A549 (cell line): Measurements from ENCODE around the gene RSPH4A. TPM values are rescaled to one million over a fixed set of nuclear protein-coding genes. Genes with fewer than 3 reads are reported as not detected.

Experiments
- ATAC-seq, 2 experiments: fragments of 200-7000 bp in 1 of 2; fragments of >200 bp in 1 of 2; cut with Nextera tagmentation in 1 of 2; cut with Tn5 transposase in 1 of 2; 3 replicates each; pipeline versions ENCODE4 v1.8.0 to v1.9.1; 2018 to 2020; ENCODE audit warnings: mild to moderate bottlenecking in 1 of 2, moderate library complexity in 1 of 2
- CTCF ChIA-PET: fragments of 300-600 bp; sonication (Branson Sonifier 250); formaldehyde crosslinking; extraction: SDS; loops from one replicate; lab custom pipeline; 2021; ENCODE audit warnings: antibody characterized with exemption, inconsistent platforms; lab: Yijun Ruan, JAX
- POLR2A ChIA-PET: fragments of 350-600 bp; formaldehyde crosslinking; extraction: SDS; loops from one replicate; lab custom pipeline; 2021; ENCODE audit warnings: antibody characterized with exemption, inconsistent platforms; lab: Yijun Ruan, JAX
- DNase-seq, 2 experiments: peaks; one replicate each; pipeline versions ENCODE4 v3.0.0 to v3.0.0-alpha.2; 2011 to 2016; ENCODE audit warnings: low read depth in 1 of 2, low spot score in 1 of 2
- FAIRE-seq: peaks from 2 replicates; lab custom pipeline; 2011; peaks lifted over from hg19 to GRCh38; lab: Jason Lieb, UNC
- H3K27ac ChIP-seq, 2 experiments: fragments of >200 bp; sonication (Bioruptor Twin); formaldehyde crosslinking; 3 replicates each; pipeline ENCODE4 v1.5.1; 2016 to 2017
- H3K4me1 ChIP-seq: fragments of >200 bp; sonication (Bioruptor Twin); formaldehyde crosslinking; 3 replicates; pipeline ENCODE4 v1.6.1; 2016
- H3K4me2 ChIP-seq: fragments of >200 bp; sonication (Bioruptor Twin); formaldehyde crosslinking; 3 replicates; pipeline ENCODE4 v1.6.1; 2016
- H3K4me3 ChIP-seq: fragments of >200 bp; sonication (Bioruptor Twin); formaldehyde crosslinking; 3 replicates; pipeline ENCODE4 v1.5.1; 2016
- H3K9me3 ChIP-seq: fragments of >200 bp; sonication (Bioruptor Twin); formaldehyde crosslinking; 3 replicates; pipeline ENCODE4 v1.6.1; 2016
- CBX2 ChIP-seq: fragments of 200-600 bp; sonication (generic); IDR thresholded peaks from 2 replicates; pipeline ENCODE4 v1.6.1; 2016; ENCODE audit warnings: low read depth, mild to moderate bottlenecking, borderline replicate concordance
- CBX8 ChIP-seq: fragments of 200-600 bp; sonication (generic); IDR thresholded peaks from 2 replicates; pipeline ENCODE4 v1.6.1; 2016
- EHMT2 ChIP-seq: fragments of 200-600 bp; sonication (generic); IDR thresholded peaks from 2 replicates; pipeline ENCODE4 v1.6.1; 2016; ENCODE audit warnings: antibody characterized with exemption, low read depth, mild to moderate bottlenecking, moderate library complexity
- FOSL2 ChIP-seq, 2 experiments: fragments of 450-650 bp in 1 of 2; fragments of >200 bp in 1 of 2; sonication (Bioruptor Twin) in 1 of 2; formaldehyde crosslinking; IDR thresholded peaks; 2 replicates each; pipeline versions ENCODE4 v1.5.0 to v1.6.1; 2016 to 2020; ENCODE audit warnings: mild to moderate bottlenecking in 1 of 2, moderate library complexity in 1 of 2
- HEYL ChIP-seq: fragments of 250-450 bp; sonication (Bioruptor Pico); IDR thresholded peaks from 2 replicates; pipeline ENCODE4 v1.8.0; 2021; ENCODE audit warnings: mild to moderate bottlenecking, moderate library complexity
- HOXA7 ChIP-seq: fragments of 250-450 bp; sonication (Bioruptor Pico); IDR thresholded peaks from 2 replicates; pipeline ENCODE4 v1.5.0; 2020; ENCODE audit warnings: mild to moderate bottlenecking, moderate library complexity
- HOXB13 ChIP-seq: fragments of 250-450 bp; sonication (Bioruptor Pico); IDR thresholded peaks from 2 replicates; pipeline ENCODE4 v1.5.0; 2020; ENCODE audit warnings: low read depth, mild to moderate bottlenecking, moderate library complexity
- JUN ChIP-seq, 2 experiments: fragments of >200 bp; sonication (Bioruptor Twin); formaldehyde crosslinking; IDR thresholded peaks; 2 replicates in 1 of 2; 3 replicates in 1 of 2; pipeline ENCODE4 v1.6.1; 2016 to 2017
- JUNB ChIP-seq: fragments of >200 bp; sonication (Bioruptor Twin); formaldehyde crosslinking; IDR thresholded peaks from 2 replicates; pipeline ENCODE4 v1.6.1; 2016
- KDM5A ChIP-seq: fragments of 200-600 bp; sonication (generic); IDR thresholded peaks from 2 replicates; pipeline ENCODE4 v1.6.1; 2016; ENCODE audit warnings: antibody characterized with exemption, mild to moderate bottlenecking
- MAFK ChIP-seq: fragments of 450-650 bp; IDR thresholded peaks from 2 replicates; pipeline ENCODE4 v1.6.1; 2014; ENCODE audit not compliant: partially characterized antibody
- NFE2L2 ChIP-seq: fragments of 150-350 bp; conservative IDR thresholded peaks from 2 replicates; pipeline ENCODE4 v1.6.1; 2014; ENCODE audit warnings: low read length
- NPAS2 ChIP-seq: fragments of 250-450 bp; sonication (Bioruptor Pico); IDR thresholded peaks from 2 replicates; pipeline ENCODE4 v1.8.0; 2022; ENCODE audit warnings: mild to moderate bottlenecking, moderate library complexity, borderline replicate concordance
- NR3C1 ChIP-seq: fragments of >200 bp; sonication (Bioruptor Twin); formaldehyde crosslinking; IDR thresholded peaks from 3 replicates; pipeline ENCODE4 v1.6.1; 2017
- PHF8 ChIP-seq: fragments of 200-600 bp; sonication (generic); IDR thresholded peaks from 2 replicates; pipeline ENCODE4 v1.6.1; 2016; ENCODE audit warnings: low read depth, mild to moderate bottlenecking, antibody characterized with exemption, moderate library complexity, borderline replicate concordance
- POLR2AphosphoS2 ChIP-seq: conservative IDR thresholded peaks from 2 replicates; pipeline ENCODE4 v1.6.1; 2012; ENCODE audit warnings: low read length, improper control_type of control experiment, inconsistent platforms
- RARB ChIP-seq: fragments of 250-450 bp; sonication (Bioruptor Pico); IDR thresholded peaks from 2 replicates; pipeline ENCODE4 v1.8.0; 2021; ENCODE audit warnings: mild to moderate bottlenecking, moderate library complexity
- RCOR1 ChIP-seq: fragments of 150-350 bp; IDR thresholded peaks from 2 replicates; pipeline ENCODE4 v1.6.1; 2014; ENCODE audit warnings: antibody characterized with exemption, low read length, low read depth
- SMC3 ChIP-seq: fragments of >200 bp; sonication (Bioruptor Twin); formaldehyde crosslinking; IDR thresholded peaks from 3 replicates; pipeline ENCODE4 v1.6.1; 2018; ENCODE audit warnings: inconsistent platforms
- TFCP2L1 ChIP-seq: fragments of 250-450 bp; sonication (Bioruptor Pico); IDR thresholded peaks from 2 replicates; pipeline ENCODE4 v1.5.0; 2021; ENCODE audit warnings: mild to moderate bottlenecking
- TP53 ChIP-seq: fragments of 250-450 bp; sonication (Bioruptor Pico); IDR thresholded peaks from 2 replicates; pipeline ENCODE4 v1.5.0; 2021; ENCODE audit warnings: mild to moderate bottlenecking, moderate library complexity
- ZC3H11A ChIP-seq: fragments of 450-650 bp; IDR thresholded peaks from 2 replicates; pipeline ENCODE4 v1.6.1; 2014; ENCODE audit warnings: antibody characterized with exemption, mild to moderate bottlenecking
- ZNF302 ChIP-seq: fragments of 250-450 bp; sonication (Bioruptor Pico); IDR thresholded peaks from 2 replicates; pipeline ENCODE4 v1.9.0; 2021; ENCODE audit warnings: inconsistent platforms, mild to moderate bottlenecking, moderate library complexity
- WGBS: methylation state at CpG from one replicate; pipeline ENCODE4 v1.1.6; 2017; ENCODE audit errors: missing lambda C conversion rate; 5-methylcytosine and 5-hydroxymethylcytosine counted together
- polyA plus RNA-seq, 4 experiments: library from polyadenylated mRNA; depleted of rRNA in 3 of 4; stranded (reverse); fragments of >200 nt; fragmentation: RNase III in 1 of 4; extraction: RNeasy Plus Mini Kit Qiagen cat#74134 plus additional on column Dnase treatment in 1 of 4; gene quantifications; 2 replicates in 3 of 4; 3 replicates in 1 of 4; pipeline ENCODE4 v1.2.3, GENCODE V29; 2011 to 2017
- TF ChIP-seq, protein P1 (sequence below): fragments of >200 bp; sonication (Bioruptor Twin); formaldehyde crosslinking; IDR thresholded peaks from 2 replicates; pipeline ENCODE4 v1.6.1; 2016
- TF ChIP-seq, protein P2 (sequence below): fragments of 250-450 bp; sonication (Bioruptor Pico); IDR thresholded peaks from 2 replicates; pipeline ENCODE4 v1.5.0; 2021; ENCODE audit warnings: mild to moderate bottlenecking, moderate library complexity, borderline replicate concordance
- TF ChIP-seq, protein P3 (sequence below): fragments of >200 bp; sonication (Bioruptor Twin); formaldehyde crosslinking; IDR thresholded peaks from 3 replicates; pipeline ENCODE4 v1.6.1; 2016
- TF ChIP-seq, protein P4 (sequence below): fragments of 450-650 bp; IDR thresholded peaks from 2 replicates; pipeline ENCODE4 v1.6.1; 2014; ENCODE audit warnings: antibody characterized with exemption
- TF ChIP-seq, protein P5 (sequence below): fragments of 200-600 bp; sonication (generic); IDR thresholded peaks from 2 replicates; pipeline ENCODE4 v1.6.1; 2016; ENCODE audit warnings: antibody characterized with exemption, mild to moderate bottlenecking, moderate library complexity
- TF ChIP-seq, protein P6 (sequence below): IDR thresholded peaks from 2 replicates; pipeline ENCODE4 v1.6.1; 2012

The RSPH4A gene
- polyA plus RNA-seq, 2 of the 4 experiments (the other 2 are of a cell fraction): 0.13 to 0.28 TPM

DNA sequence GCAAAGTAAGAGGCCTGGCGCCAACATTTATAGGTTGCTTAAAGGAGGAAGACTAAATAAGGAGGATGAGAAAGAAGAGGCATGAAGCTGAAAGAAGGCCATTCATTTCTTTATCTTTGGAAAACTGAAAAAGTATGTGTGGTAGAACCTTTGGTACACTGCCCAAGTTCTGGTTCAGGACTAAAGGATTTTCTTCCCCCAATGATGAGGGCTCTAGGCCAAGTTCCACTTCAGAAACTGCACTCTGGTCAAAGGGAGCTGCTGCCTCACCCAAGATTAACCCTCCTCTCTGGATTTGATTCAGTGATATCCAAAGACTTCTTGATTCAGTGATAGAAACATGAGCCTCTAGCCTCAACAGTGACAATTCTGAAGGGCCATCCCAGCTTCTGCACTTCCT is 59.7 kb downstream of the RSPH4A start:
- ChIA-PET POLR2A (no interaction called here), CTCF (no interaction called here)
- ATAC-seq (no peak), FAIRE-seq (no peak), DNase-seq (no peak)
- 94% methylated on average over 1 of the region's 1 CpG for WGBS
- TF ChIP-seq CBX2 (no peak), EHMT2 (no peak), FOSL2 (IDR thresholded peaks at IDR 0.05) (no peak), FOSL2 (CRISPR knock-in tag; IDR thresholded peaks at IDR 0.05) (no peak), HOXB13 (CRISPR knock-in tag) (no peak), CBX8 (no peak), MAFK (no peak), SMC3 (no peak), PHF8 (no peak), RCOR1 (no peak), TFCP2L1 (no peak), KDM5A (no peak), NPAS2 (CRISPR knock-in tag) (no peak), TP53 (CRISPR knock-in tag) (no peak), JUNB (no peak), NR3C1 (no peak), POLR2AphosphoS2 (no peak), HOXA7 (CRISPR knock-in tag) (no peak)
- TF ChIP-seq, protein P1, sequence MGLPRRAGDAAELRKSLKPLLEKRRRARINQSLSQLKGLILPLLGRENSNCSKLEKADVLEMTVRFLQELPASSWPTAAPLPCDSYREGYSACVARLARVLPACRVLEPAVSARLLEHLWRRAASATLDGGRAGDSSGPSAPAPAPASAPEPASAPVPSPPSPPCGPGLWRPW: no peak
- TF ChIP-seq, protein P2, sequence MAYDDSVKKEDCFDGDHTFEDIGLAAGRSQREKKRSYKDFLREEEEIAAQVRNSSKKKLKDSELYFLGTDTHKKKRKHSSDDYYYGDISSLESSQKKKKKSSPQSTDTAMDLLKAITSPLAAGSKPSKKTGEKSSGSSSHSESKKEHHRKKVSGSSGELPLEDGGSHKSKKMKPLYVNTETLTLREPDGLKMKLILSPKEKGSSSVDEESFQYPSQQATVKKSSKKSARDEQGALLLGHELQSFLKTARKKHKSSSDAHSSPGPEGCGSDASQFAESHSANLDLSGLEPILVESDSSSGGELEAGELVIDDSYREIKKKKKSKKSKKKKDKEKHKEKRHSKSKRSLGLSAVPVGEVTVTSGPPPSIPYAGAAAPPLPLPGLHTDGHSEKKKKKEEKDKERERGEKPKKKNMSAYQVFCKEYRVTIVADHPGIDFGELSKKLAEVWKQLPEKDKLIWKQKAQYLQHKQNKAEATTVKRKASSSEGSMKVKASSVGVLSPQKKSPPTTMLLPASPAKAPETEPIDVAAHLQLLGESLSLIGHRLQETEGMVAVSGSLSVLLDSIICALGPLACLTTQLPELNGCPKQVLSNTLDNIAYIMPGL (CRISPR knock-in tag): no peak
- Histone ChIP-seq H3K4me1 (no peaks in the 10 kb centered on the region), H3K27ac (no peak overlapping the region), H3K9me3 (no peaks in the 10 kb centered on the region), H3K4me2 (no peak overlapping the region), H3K4me3 (no peak overlapping the region)

DNA sequence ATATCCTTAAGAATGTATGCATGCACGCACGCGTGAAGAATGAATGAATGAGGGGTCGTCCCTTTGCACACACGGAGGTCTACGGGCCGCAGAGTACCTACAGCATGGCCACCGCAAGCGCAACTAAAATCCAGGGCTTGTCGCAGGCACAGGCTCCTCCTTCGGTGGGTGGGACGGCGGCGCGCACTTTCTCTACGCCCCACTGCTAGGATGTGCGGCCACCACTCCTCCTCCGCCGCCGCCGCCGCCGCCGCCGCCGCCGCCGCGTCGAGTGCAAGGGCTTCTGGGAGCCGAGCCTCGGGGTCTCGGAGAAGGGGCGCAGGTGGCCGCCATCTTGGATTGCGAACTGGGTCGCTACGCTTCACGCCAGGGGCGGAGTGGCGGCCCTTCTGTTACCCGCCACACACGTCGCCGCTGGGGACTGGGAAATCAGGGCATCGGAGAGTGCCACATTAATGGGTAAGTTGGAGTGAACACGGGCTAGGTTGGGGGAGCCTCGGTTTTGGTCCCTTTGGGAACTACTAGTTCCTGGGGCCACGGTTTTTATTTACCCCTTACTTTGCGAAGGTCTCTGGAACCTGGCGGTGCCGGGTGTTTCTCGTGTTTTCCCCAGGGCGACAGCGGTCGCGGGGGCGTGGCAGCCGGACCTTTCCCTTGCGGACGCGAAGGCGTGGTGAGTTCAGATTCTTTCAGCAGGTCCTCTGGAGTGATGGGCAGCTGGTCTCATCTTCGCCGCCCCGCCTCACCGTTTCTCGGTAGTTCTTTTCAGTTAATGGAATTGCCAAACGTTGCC is 64.8 kb downstream of the RSPH4A start, which contains the start of gene KPNA5:
KPNA5 (plus strand) TSS at position 332 of the 793 bp plus-strand sequence; CDS start at position 456, 124 bp downstream.
- WGBS: 1% methylated on average over 47 of the region's 69 CpGs
- CTCF ChIA-PET: no interaction called here
- ATAC-seq (peak; percentile 96 to 98), DNase-seq (peak; percentile 70 to 93), FAIRE-seq (no peak)
- POLR2A ChIA-PET: interaction anchor here (0.7 to 1.9 kb wide), 2 partner anchors 12 to 110 kb away, joined by 3 to 5 read pairs; partner anchors contain the start of genes RWDD1 and ZUP1
- Histone ChIP-seq H3K27ac (peak within 1 kb of the TSS; percentile 92 to 95), H3K4me3 (peak within 1 kb of the TSS; percentile 77), H3K4me1 (peaks cover 8% of the 10 kb centered on the region; the same call in 1 of the 3 replicates), H3K4me2 (peak within 1 kb of the TSS; percentile 73), H3K9me3 (no peaks in the 10 kb centered on the region)
- TF ChIP-seq HEYL (CRISPR knock-in tag) (no peak), NFE2L2 (no peak), NPAS2 (CRISPR knock-in tag) (no peak), JUN (IDR thresholded peaks at IDR 0.05) (peak; percentile 44 to 70; a peak in 2 of 5 replicates), ZNF302 (CRISPR knock-in tag) (no peak), ZC3H11A (no peak), EHMT2 (no peak), RCOR1 (no peak), RARB (CRISPR knock-in tag) (no peak)
- TF ChIP-seq, protein P3, sequence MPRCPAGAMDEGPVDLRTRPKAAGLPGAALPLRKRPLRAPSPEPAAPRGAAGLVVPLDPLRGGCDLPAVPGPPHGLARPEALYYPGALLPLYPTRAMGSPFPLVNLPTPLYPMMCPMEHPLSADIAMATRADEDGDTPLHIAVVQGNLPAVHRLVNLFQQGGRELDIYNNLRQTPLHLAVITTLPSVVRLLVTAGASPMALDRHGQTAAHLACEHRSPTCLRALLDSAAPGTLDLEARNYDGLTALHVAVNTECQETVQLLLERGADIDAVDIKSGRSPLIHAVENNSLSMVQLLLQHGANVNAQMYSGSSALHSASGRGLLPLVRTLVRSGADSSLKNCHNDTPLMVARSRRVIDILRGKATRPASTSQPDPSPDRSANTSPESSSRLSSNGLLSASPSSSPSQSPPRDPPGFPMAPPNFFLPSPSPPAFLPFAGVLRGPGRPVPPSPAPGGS: peak; percentile 74; the same call in 2 of the 3 replicates
- TF ChIP-seq, protein P4, sequence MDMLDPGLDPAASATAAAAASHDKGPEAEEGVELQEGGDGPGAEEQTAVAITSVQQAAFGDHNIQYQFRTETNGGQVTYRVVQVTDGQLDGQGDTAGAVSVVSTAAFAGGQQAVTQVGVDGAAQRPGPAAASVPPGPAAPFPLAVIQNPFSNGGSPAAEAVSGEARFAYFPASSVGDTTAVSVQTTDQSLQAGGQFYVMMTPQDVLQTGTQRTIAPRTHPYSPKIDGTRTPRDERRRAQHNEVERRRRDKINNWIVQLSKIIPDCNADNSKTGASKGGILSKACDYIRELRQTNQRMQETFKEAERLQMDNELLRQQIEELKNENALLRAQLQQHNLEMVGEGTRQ: no peak
- TF ChIP-seq, protein P5, sequence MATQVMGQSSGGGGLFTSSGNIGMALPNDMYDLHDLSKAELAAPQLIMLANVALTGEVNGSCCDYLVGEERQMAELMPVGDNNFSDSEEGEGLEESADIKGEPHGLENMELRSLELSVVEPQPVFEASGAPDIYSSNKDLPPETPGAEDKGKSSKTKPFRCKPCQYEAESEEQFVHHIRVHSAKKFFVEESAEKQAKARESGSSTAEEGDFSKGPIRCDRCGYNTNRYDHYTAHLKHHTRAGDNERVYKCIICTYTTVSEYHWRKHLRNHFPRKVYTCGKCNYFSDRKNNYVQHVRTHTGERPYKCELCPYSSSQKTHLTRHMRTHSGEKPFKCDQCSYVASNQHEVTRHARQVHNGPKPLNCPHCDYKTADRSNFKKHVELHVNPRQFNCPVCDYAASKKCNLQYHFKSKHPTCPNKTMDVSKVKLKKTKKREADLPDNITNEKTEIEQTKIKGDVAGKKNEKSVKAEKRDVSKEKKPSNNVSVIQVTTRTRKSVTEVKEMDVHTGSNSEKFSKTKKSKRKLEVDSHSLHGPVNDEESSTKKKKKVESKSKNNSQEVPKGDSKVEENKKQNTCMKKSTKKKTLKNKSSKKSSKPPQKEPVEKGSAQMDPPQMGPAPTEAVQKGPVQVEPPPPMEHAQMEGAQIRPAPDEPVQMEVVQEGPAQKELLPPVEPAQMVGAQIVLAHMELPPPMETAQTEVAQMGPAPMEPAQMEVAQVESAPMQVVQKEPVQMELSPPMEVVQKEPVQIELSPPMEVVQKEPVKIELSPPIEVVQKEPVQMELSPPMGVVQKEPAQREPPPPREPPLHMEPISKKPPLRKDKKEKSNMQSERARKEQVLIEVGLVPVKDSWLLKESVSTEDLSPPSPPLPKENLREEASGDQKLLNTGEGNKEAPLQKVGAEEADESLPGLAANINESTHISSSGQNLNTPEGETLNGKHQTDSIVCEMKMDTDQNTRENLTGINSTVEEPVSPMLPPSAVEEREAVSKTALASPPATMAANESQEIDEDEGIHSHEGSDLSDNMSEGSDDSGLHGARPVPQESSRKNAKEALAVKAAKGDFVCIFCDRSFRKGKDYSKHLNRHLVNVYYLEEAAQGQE: no peak
- TF ChIP-seq, protein P6, sequence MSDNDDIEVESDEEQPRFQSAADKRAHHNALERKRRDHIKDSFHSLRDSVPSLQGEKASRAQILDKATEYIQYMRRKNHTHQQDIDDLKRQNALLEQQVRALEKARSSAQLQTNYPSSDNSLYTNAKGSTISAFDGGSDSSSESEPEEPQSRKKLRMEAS: peak; percentile 15; the same call in 1 of the 2 replicates
